SU-DHL-6 (cell line): Measurements from ENCODE around the gene VKORC1L1.

Source experiments
- H2AFZ ChIP-seq: fragments of 200-600 bp; sonication (generic); 2 replicates; pipeline ENCODE4 v1.6.1; 2014; ENCODE audit warnings: low read depth, mild to moderate bottlenecking, moderate library complexity, mixed read lengths, antibody characterized with exemption, low read length; ENCODE audit not compliant: severe bottlenecking
- H3F3A ChIP-seq: fragments of 200-600 bp; shearing (Covaris generic); 2 replicates; pipeline ENCODE4 v1.6.0; 2016; ENCODE audit warnings: antibody characterized with exemption, mild to moderate bottlenecking; ENCODE audit not compliant: insufficient read depth
- H3K27ac ChIP-seq: fragments of 200-600 bp; sonication (generic); 2 replicates; pipeline ENCODE4 v1.5.1; 2016; ENCODE audit warnings: low read depth, mild to moderate bottlenecking, low read length, moderate library complexity, mixed read lengths
- H3K27me3 ChIP-seq: fragments of 200-600 bp; sonication (generic), shearing (Covaris generic); 2 replicates; pipeline ENCODE4 v1.6.0; 2014; ENCODE audit warnings: mild to moderate bottlenecking, low read length
- H3K36me3 ChIP-seq: fragments of 200-600 bp; sonication (generic); 2 replicates; pipeline ENCODE4 v1.6.1; 2014; ENCODE audit warnings: mild to moderate bottlenecking, low read length, mixed read lengths
- H3K4me2 ChIP-seq: fragments of 300-600, 200-600 bp; shearing (Covaris generic), sonication (generic); 2 replicates; pipeline ENCODE4 v1.6.0; 2014; ENCODE audit warnings: low read length, low read depth, mild to moderate bottlenecking; ENCODE audit not compliant: poor library complexity, severe bottlenecking
- H3K4me3 ChIP-seq: fragments of 200-600 bp; sonication (generic); 2 replicates; pipeline ENCODE4 v1.5.1; 2014; ENCODE audit warnings: antibody characterized with exemption, low read length, mild to moderate bottlenecking, mixed read lengths; ENCODE audit not compliant: insufficient read depth, poor library complexity, severe bottlenecking
- H3K79me2 ChIP-seq: fragments of 200-600 bp; sonication (generic); 2 replicates; pipeline ENCODE4 v1.6.1; 2014; ENCODE audit warnings: mild to moderate bottlenecking, low read length, moderate library complexity; ENCODE audit not compliant: insufficient read depth
- H3K9ac ChIP-seq: fragments of 200-600 bp; sonication (generic); 2 replicates; pipeline ENCODE4 v1.7.0; 2014; ENCODE audit warnings: mild to moderate bottlenecking, low read length
- H3K9me2 ChIP-seq: fragments of 200-600 bp; sonication (generic); replicated peaks from 2 replicates; pipeline ENCODE4 v1.6.1; 2014; ENCODE audit warnings: low read length; ENCODE audit not compliant: insufficient read depth
- H3K9me3 ChIP-seq: fragments of 200-600 bp; sonication (generic); 2 replicates; pipeline ENCODE4 v1.6.1; 2014; ENCODE audit warnings: low read length, mixed read lengths; ENCODE audit not compliant: insufficient read depth
- H4K20me1 ChIP-seq: fragments of 200-600 bp; sonication (generic); 2 replicates; pipeline ENCODE4 v1.6.1; 2014; ENCODE audit warnings: low read depth, mild to moderate bottlenecking, antibody characterized with exemption, low read length, moderate library complexity, mixed read lengths
- CTCF ChIP-seq: fragments of 200-600 bp; sonication (generic); IDR thresholded peaks from one replicate; pipeline ENCODE4 v1.5.1; 2017; ENCODE audit warnings: antibody characterized with exemption, mild to moderate bottlenecking, low read length, moderate library complexity; ENCODE audit not compliant: insufficient read depth, poor library complexity, severe bottlenecking
- EZH2phosphoT487 ChIP-seq: fragments of 200-600 bp; sonication (generic), shearing (Covaris generic); conservative IDR thresholded peaks from 2 replicates; pipeline ENCODE4 v1.6.1; 2018; ENCODE audit warnings: mild to moderate bottlenecking, antibody characterized with exemption, low read length, moderate library complexity, mixed read lengths

Gene VKORC1L1

GRCh38 chr7:65979583-65980477 lies 107.0 kb downstream of the VKORC1L1 start:
- peak overlapping the region; percentile 66 for H3K4me2 ChIP-seq
- H3K4me3 ChIP-seq: no peak overlapping the region
- no peaks in the 10 kb centered on the region for H3K36me3 ChIP-seq
- TF ChIP-seq EZH2phosphoT487 (no peak), CTCF (no peak)
- peak overlapping the region; percentile 92 for H3K9ac ChIP-seq
- H3K9me3 ChIP-seq: no peaks in the 10 kb centered on the region
- peaks cover 29% of the 10 kb centered on the region for H3K79me2 ChIP-seq
- H3F3A ChIP-seq: no peaks in the 10 kb centered on the region
- H3K27ac ChIP-seq: no peak overlapping the region
- H3K27me3 ChIP-seq: no peaks in the 10 kb centered on the region
- no peaks in the 10 kb centered on the region for H3K9me2 ChIP-seq
- no peak overlapping the region for H2AFZ ChIP-seq
- H4K20me1 ChIP-seq: peaks cover 4% of the 10 kb centered on the region; the same call in 1 of the 2 replicates

- H4K20me1 ChIP-seq: peaks cover 4% of the 10 kb centered on the region; the same call in 1 of the 2 replicates
- no peaks in the 10 kb centered on the region for H3K36me3 ChIP-seq
- H3K27me3 ChIP-seq: no peaks in the 10 kb centered on the region
- peak overlapping the region; percentile 66 for H3K4me2 ChIP-seq
- H3K79me2 ChIP-seq: peaks cover 29% of the 10 kb centered on the region
- H3K9me2 ChIP-seq: no peaks in the 10 kb centered on the region
- H2AFZ ChIP-seq: no peak overlapping the region
- H3K9me3 ChIP-seq: no peaks in the 10 kb centered on the region
- peak overlapping the region; percentile 97 for H3K4me3 ChIP-seq
- TF ChIP-seq CTCF (no peak), EZH2phosphoT487 (no peak)
- H3K27ac ChIP-seq: peak overlapping the region; percentile 60
- no peaks in the 10 kb centered on the region for H3F3A ChIP-seq
- peak overlapping the region; percentile 92 for H3K9ac ChIP-seq
Measured at GRCh38 chr7:65980478-65981250, 107.8 kb downstream of the VKORC1L1 start.

GRCh38 chr7:65981965-65982792 lies 109.3 kb downstream of the VKORC1L1 start, which contains the start of gene GUSB:
Gene GUSB, minus strand, starts transcription at chr7:65982213. Its CDS starts 30 bp downstream, at chr7:65982183.
- Histone ChIP-seq H3K9ac (peak within 1 kb of the TSS; percentile 92), H3K9me2 (no peaks in the 10 kb centered on the region), H2AFZ (peak within 1 kb of the TSS; percentile 98), H3K27me3 (no peaks in the 10 kb centered on the region), H3K36me3 (no peaks in the 10 kb centered on the region), H4K20me1 (peaks cover 4% of the 10 kb centered on the region; the same call in 1 of the 2 replicates), H3K4me2 (peak within 1 kb of the TSS; percentile 66), H3K4me3 (peak within 1 kb of the TSS; percentile 97), H3K9me3 (no peaks in the 10 kb centered on the region), H3F3A (no peaks in the 10 kb centered on the region), H3K79me2 (peaks cover 29% of the 10 kb centered on the region), H3K27ac (peak within 1 kb of the TSS; percentile 60)
- TF ChIP-seq CTCF (no peak), EZH2phosphoT487 (no peak)
